Peyer's patch (tissue), 4 donors: ENCODE measurements around the gene DCHS2. TPM values are rescaled to one million over a fixed set of nuclear protein-coding genes. Genes with fewer than 3 reads are reported as not detected.

Experiments
- DNase-seq, 3 donors: peaks; one replicate each; pipeline ENCODE4 v3.0.0-alpha.2; 2017 to 2019
- H3K27ac ChIP-seq, 4 donors: fragments of 200-600 bp; sonication (generic); one replicate each; pipeline ENCODE4 v1.5.1; 2016 to 2019
- H3K27me3 ChIP-seq, 2 donors: fragments of 200-600 bp; sonication (generic); one replicate each; pipeline ENCODE4 v1.5.1; 2019
- H3K36me3 ChIP-seq, 3 donors: fragments of 200-600 bp; sonication (generic); one replicate each; pipeline ENCODE4 v1.5.1; 2016 to 2019
- H3K4me1 ChIP-seq, 4 donors: fragments of 200-600 bp; sonication (generic); one replicate each; pipeline ENCODE4 v1.5.1; 2016 to 2019
- H3K4me3 ChIP-seq, 4 donors: fragments of 200-600 bp; sonication (generic); 1 replicate in 3 of 4; 2 replicates in 1 of 4; pipeline ENCODE4 v1.5.1; 2016 to 2019; ENCODE audit warnings: mild to moderate bottlenecking in 1 of 4
- H3K9me3 ChIP-seq, 4 donors: fragments of 200-600 bp; sonication (generic); one replicate each; pipeline ENCODE4 v1.5.1; 2016 to 2019; ENCODE audit warnings: mild to moderate bottlenecking in 1 of 4
- CTCF ChIP-seq, 6 experiments: fragments of 450-650 bp in 4 of 6; fragments of 200-600 bp in 2 of 6; sonication (generic) in 1 of 6; IDR thresholded peaks; one replicate each; pipeline ENCODE4 v1.5.1; 2017 to 2019; ENCODE audit warnings: antibody characterized with exemption in 6 of 6, mild to moderate bottlenecking in 3 of 6, moderate library complexity in 1 of 6
- POLR2A ChIP-seq, 2 donors: fragments of 450-650 bp; IDR thresholded peaks; one replicate each; pipeline ENCODE4 v1.5.1; 2017; ENCODE audit warnings: antibody characterized with exemption in 2 of 2, mild to moderate bottlenecking in 2 of 2, moderate library complexity in 2 of 2
- total RNA-seq, 4 donors: library from RNA; depleted of rRNA; stranded (reverse); fragments of >200 nt; gene quantifications; one replicate each; pipeline ENCODE4 v1.1.0, GENCODE V29; 2016

The DCHS2 gene
- total RNA-seq, 4 donors from 2014 or later: 0.28 to 0.88 (median 0.67) TPM; not detected in 1

- H3K36me3 ChIP-seq: no peaks in the 10 kb centered on the region
- no peak overlapping the region for H3K27ac ChIP-seq
- no peaks in the 10 kb centered on the region for H3K27me3 ChIP-seq
- DNase-seq: no peak
- peaks cover 0 to 6% (median 0%) of the 10 kb centered on the region in 4 donors for H3K4me1 ChIP-seq
- no peaks in the 10 kb centered on the region for H3K9me3 ChIP-seq
- TF ChIP-seq CTCF (IDR thresholded peaks at IDR 0.05): no peak
- TF ChIP-seq POLR2A (IDR thresholded peaks at IDR 0.05): no peak
- H3K4me3 ChIP-seq: no peak overlapping the region
Measured at GRCh38 chr4:154527308-154527707, 35.7 kb upstream of the DCHS2 start.

- no peak overlapping the region for H3K27ac ChIP-seq
- H3K9me3 ChIP-seq: no peaks in the 10 kb centered on the region
- no peak for DNase-seq
- H3K4me1 ChIP-seq: peaks cover 0 to 6% (median 0%) of the 10 kb centered on the region in 4 donors
- H3K36me3 ChIP-seq: no peaks in the 10 kb centered on the region
- H3K4me3 ChIP-seq: no peak overlapping the region
- no peaks in the 10 kb centered on the region for H3K27me3 ChIP-seq
- no peak for TF ChIP-seq CTCF (IDR thresholded peaks at IDR 0.05)
- TF ChIP-seq POLR2A (IDR thresholded peaks at IDR 0.05): no peak
Measured at GRCh38 chr4:154526151-154526550, 34.6 kb upstream of the DCHS2 start.

- Histone ChIP-seq H3K4me1 (no peaks in the 10 kb centered on the region), H3K4me3 (no peak overlapping the region), H3K27ac (no peak overlapping the region), H3K36me3 (no peaks in the 10 kb centered on the region), H3K27me3 (no peaks in the 10 kb centered on the region), H3K9me3 (no peaks in the 10 kb centered on the region)
- DNase-seq: no peak
- TF ChIP-seq POLR2A (IDR thresholded peaks at IDR 0.05): no peak
- no peak for TF ChIP-seq CTCF (IDR thresholded peaks at IDR 0.05)
Measured at GRCh38 chr4:154521607-154522006, 30.0 kb upstream of the DCHS2 start.

- no peaks in the 10 kb centered on the region for H3K36me3 ChIP-seq
- H3K4me3 ChIP-seq: no peak overlapping the region
- no peaks in the 10 kb centered on the region for H3K9me3 ChIP-seq
- H3K27me3 ChIP-seq: no peaks in the 10 kb centered on the region
- no peak overlapping the region for H3K27ac ChIP-seq
- H3K4me1 ChIP-seq: no peaks in the 10 kb centered on the region
- TF ChIP-seq POLR2A (IDR thresholded peaks at IDR 0.05) (no peak), CTCF (IDR thresholded peaks at IDR 0.05) (no peak)
- DNase-seq: no peak
Measured at GRCh38 chr4:154519214-154519613, 27.6 kb upstream of the DCHS2 start.

- no peaks in the 10 kb centered on the region for H3K27me3 ChIP-seq
- DNase-seq: no peak
- TF ChIP-seq CTCF (IDR thresholded peaks at IDR 0.05) (no peak), POLR2A (IDR thresholded peaks at IDR 0.05) (no peak)
- H3K36me3 ChIP-seq: no peaks in the 10 kb centered on the region
- no peak overlapping the region for H3K4me3 ChIP-seq
- H3K27ac ChIP-seq: no peak overlapping the region
- no peaks in the 10 kb centered on the region for H3K4me1 ChIP-seq
- H3K9me3 ChIP-seq: no peaks in the 10 kb centered on the region
Measured at GRCh38 chr4:154517591-154517990, 26.0 kb upstream of the DCHS2 start.
